ENCODE data around the gene ACAD10.

Gene ACAD10

GRCh38 chr12:111643427-111643826 is 42.4 kb upstream of the ACAD10 start (continued):
- TF ChIP-seq GLIS2 (tag by site-specific recombination; IDR thresholded peaks at IDR 0.05) (no peak), ZSCAN30 (tag by site-specific recombination; IDR thresholded peaks at IDR 0.05) (peak; percentile 81; the same call in 1 of the 2 replicates), ZNF777 (tag by site-specific recombination; IDR thresholded peaks at IDR 0.05; ENCODE audit: borderline replicate concordance) (no peak), GLI2 (tag by site-specific recombination; IDR thresholded peaks at IDR 0.05; ENCODE audit: borderline replicate concordance, low read depth) (no peak), ZNF423 (tag by site-specific recombination; IDR thresholded peaks at IDR 0.05) (no peak), TCF7L2 (IDR thresholded peaks at IDR 0.05; ENCODE audit: borderline replicate concordance, low read depth, low read length) (no peak), MYNN (tag by site-specific recombination; IDR thresholded peaks at IDR 0.05; ENCODE audit: borderline replicate concordance) (no peak), ZBTB6 (tag by site-specific recombination; IDR thresholded peaks at IDR 0.05) (no peak), TSHZ1 (tag by site-specific recombination; IDR thresholded peaks at IDR 0.05; ENCODE audit: borderline replicate concordance) (no peak), KLF1 (tag by site-specific recombination; IDR thresholded peaks at IDR 0.05) (no peak), ZNF785 (tag by site-specific recombination; IDR thresholded peaks at IDR 0.05) (no peak), ZNF112 (tag by site-specific recombination; IDR thresholded peaks at IDR 0.05) (no peak), ZNF791 (tag by site-specific recombination; IDR thresholded peaks at IDR 0.05) (no peak), ZNF639 (tag by site-specific recombination; IDR thresholded peaks at IDR 0.05) (no peak), ZNF692 (tag by site-specific recombination; IDR thresholded peaks at IDR 0.05) (peak; percentile 73; the same call in 1 of the 2 replicates), SP2 (tag by site-specific recombination; IDR thresholded peaks at IDR 0.05) (no peak), ZNF585B (tag by site-specific recombination; IDR thresholded peaks at IDR 0.05) (no peak), ZNF514 (tag by site-specific recombination; IDR thresholded peaks at IDR 0.05) (no peak), ZNF146 (tag by site-specific recombination; IDR thresholded peaks at IDR 0.05) (no peak), ZNF558 (tag by site-specific recombination; IDR thresholded peaks at IDR 0.05) (no peak), ZEB2 (tag by site-specific recombination; IDR thresholded peaks at IDR 0.05) (peak; percentile 67; the same call in 1 of the 2 replicates), ZBTB7A (tag by site-specific recombination; IDR thresholded peaks at IDR 0.05; ENCODE audit: low read depth) (no peak), ZNF140 (tag by site-specific recombination; IDR thresholded peaks at IDR 0.05) (no peak), ZNF211 (tag by site-specific recombination; IDR thresholded peaks at IDR 0.05; ENCODE audit: low read depth) (no peak), KLF17 (tag by site-specific recombination; IDR thresholded peaks at IDR 0.05) (0 out of 2 replicates have a peak, but pooled peaks have one; percentile 41), ZNF221 (tag by site-specific recombination; IDR thresholded peaks at IDR 0.05; ENCODE audit: borderline replicate concordance) (no peak), ZNF16 (tag by site-specific recombination; IDR thresholded peaks at IDR 0.05; ENCODE audit: low read depth) (no peak), SALL2 (tag by site-specific recombination; IDR thresholded peaks at IDR 0.05; ENCODE audit: borderline replicate concordance) (no peak), ZFP37 (tag by site-specific recombination; IDR thresholded peaks at IDR 0.05) (no peak), ZNF292 (tag by site-specific recombination; IDR thresholded peaks at IDR 0.05; ENCODE audit: borderline replicate concordance, low read depth) (no peak), PRDM6 (tag by site-specific recombination; IDR thresholded peaks at IDR 0.05) (peak; percentile 76)

Measured in HEK293 (cell line).